Cerebellar cortex (tissue), 1 donor: ENCODE measurements around the gene IQUB.

Source experiments
- DNase-seq: peaks from one replicate; pipeline ENCODE4 v3.0.0-alpha.2; 2015; ENCODE audit warnings: low spot score

Gene IQUB

GRCh38 chr7:123415625-123416024 lies 118.8 kb downstream of the IQUB start:
- no peak for DNase-seq

- peak; percentile 76 for DNase-seq
Measured at GRCh38 chr7:123410273-123410904, 124.0 kb downstream of the IQUB start.

GRCh38 chr7:123407951-123408350 lies 126.4 kb downstream of the IQUB start:
- DNase-seq: peak; percentile 74
